Measurements from ENCODE around the gene NUDT2. TPM values are rescaled to one million over a fixed set of nuclear protein-coding genes. Genes with fewer than 3 reads are reported as not detected.

Gene NUDT2
- total RNA-seq, 1 experiment from 2014 or later: 10.1 TPM

GRCh38 chr9:34382879-34383278 is 53.5 kb downstream of the NUDT2 start:
- H3K4me1 Mint-ChIP-seq (ENCODE audit: low read depth, unreplicated experiment): peaks cover 16% of the 10 kb centered on the region
- no peak for DNase-seq
- H3K27ac Mint-ChIP-seq (ENCODE audit: unreplicated experiment): no peak overlapping the region
- intact Hi-C loops (cut with micrococcal nuclease; ENCODE audit: unreplicated experiment): no loop called here
- H3K9me3 Mint-ChIP-seq (ENCODE audit: low read depth, unreplicated experiment): no peaks in the 10 kb centered on the region
- H3K36me3 Mint-ChIP-seq (ENCODE audit: insufficient read depth, unreplicated experiment): peaks cover 10% of the 10 kb centered on the region
- CTCF ChIA-PET: no interaction called here
- no TSS peak for BruUV-seq (replicated peaks)
- no peak for TF ChIP-seq CTCF (IDR thresholded peaks at IDR 0.05; ENCODE audit: unreplicated experiment)
- peaks cover 47% of the 10 kb centered on the region for H3K27me3 Mint-ChIP-seq (ENCODE audit: unreplicated experiment)
- no peak overlapping the region for H3K4me3 Mint-ChIP-seq (ENCODE audit: low read depth, unreplicated experiment)

GRCh38 chr9:34383904-34384303 is 54.5 kb downstream of the NUDT2 start:
- no peak overlapping the region for H3K4me3 Mint-ChIP-seq (ENCODE audit: low read depth, unreplicated experiment)
- TF ChIP-seq CTCF (IDR thresholded peaks at IDR 0.05; ENCODE audit: unreplicated experiment): no peak
- peaks cover 10% of the 10 kb centered on the region for H3K36me3 Mint-ChIP-seq (ENCODE audit: insufficient read depth, unreplicated experiment)
- peaks cover 9% of the 10 kb centered on the region for H3K4me1 Mint-ChIP-seq (ENCODE audit: low read depth, unreplicated experiment)
- H3K27me3 Mint-ChIP-seq (ENCODE audit: unreplicated experiment): peaks cover 42% of the 10 kb centered on the region
- intact Hi-C loops (cut with micrococcal nuclease; ENCODE audit: unreplicated experiment): no loop called here
- CTCF ChIA-PET: no interaction called here
- no TSS peak for BruUV-seq (replicated peaks)
- no peak for DNase-seq
- no peak overlapping the region for H3K27ac Mint-ChIP-seq (ENCODE audit: unreplicated experiment)
- no peaks in the 10 kb centered on the region for H3K9me3 Mint-ChIP-seq (ENCODE audit: low read depth, unreplicated experiment)

GRCh38 chr9:34384368-34385165 is 55.2 kb downstream of the NUDT2 start:
- BruUV-seq (replicated peaks): no TSS peak
- CTCF ChIA-PET: no interaction called here
- no peak overlapping the region for H3K27ac Mint-ChIP-seq (ENCODE audit: unreplicated experiment)
- H3K27me3 Mint-ChIP-seq (ENCODE audit: unreplicated experiment): peaks cover 39% of the 10 kb centered on the region
- peaks cover 10% of the 10 kb centered on the region for H3K36me3 Mint-ChIP-seq (ENCODE audit: insufficient read depth, unreplicated experiment)
- H3K4me1 Mint-ChIP-seq (ENCODE audit: low read depth, unreplicated experiment): peaks cover 3% of the 10 kb centered on the region
- no peak overlapping the region for H3K4me3 Mint-ChIP-seq (ENCODE audit: low read depth, unreplicated experiment)
- H3K9me3 Mint-ChIP-seq (ENCODE audit: low read depth, unreplicated experiment): no peaks in the 10 kb centered on the region
- no peak for TF ChIP-seq CTCF (IDR thresholded peaks at IDR 0.05; ENCODE audit: unreplicated experiment)
- intact Hi-C loops (cut with micrococcal nuclease; ENCODE audit: unreplicated experiment): no loop called here
- no peak for DNase-seq

GRCh38 chr9:34385561-34386230 is 56.3 kb downstream of the NUDT2 start:
- H3K27ac Mint-ChIP-seq (ENCODE audit: unreplicated experiment): no peak overlapping the region
- H3K4me3 Mint-ChIP-seq (ENCODE audit: low read depth, unreplicated experiment): no peak overlapping the region
- no peaks in the 10 kb centered on the region for H3K9me3 Mint-ChIP-seq (ENCODE audit: low read depth, unreplicated experiment)
- peaks cover 39% of the 10 kb centered on the region for H3K27me3 Mint-ChIP-seq (ENCODE audit: unreplicated experiment)
- intact Hi-C loops (cut with micrococcal nuclease; ENCODE audit: unreplicated experiment): no loop called here
- no TSS peak for BruUV-seq (replicated peaks)
- H3K4me1 Mint-ChIP-seq (ENCODE audit: low read depth, unreplicated experiment): no peaks in the 10 kb centered on the region
- no peak for DNase-seq
- H3K36me3 Mint-ChIP-seq (ENCODE audit: insufficient read depth, unreplicated experiment): peaks cover 4% of the 10 kb centered on the region
- no peak for TF ChIP-seq CTCF (IDR thresholded peaks at IDR 0.05; ENCODE audit: unreplicated experiment)
- CTCF ChIA-PET: no interaction called here
